GM21529 (cell line): ENCODE measurements around the gene MSANTD3.
A peak's percentile ranks its signal among the peaks of the same experiment; 100 is the strongest.
"Not testable (repeated sequence)": the region's sequence is repeated elsewhere in the genome, so short reads cannot be mapped to it uniquely, and the experiment has no call there.

Experiments
- ATAC-seq: cut with Tn5 transposase; IDR thresholded peaks from one replicate; pipeline ENCODE4 v1.9.1; 2021; ENCODE audit not compliant: unreplicated experiment

The MSANTD3 gene

DNA sequence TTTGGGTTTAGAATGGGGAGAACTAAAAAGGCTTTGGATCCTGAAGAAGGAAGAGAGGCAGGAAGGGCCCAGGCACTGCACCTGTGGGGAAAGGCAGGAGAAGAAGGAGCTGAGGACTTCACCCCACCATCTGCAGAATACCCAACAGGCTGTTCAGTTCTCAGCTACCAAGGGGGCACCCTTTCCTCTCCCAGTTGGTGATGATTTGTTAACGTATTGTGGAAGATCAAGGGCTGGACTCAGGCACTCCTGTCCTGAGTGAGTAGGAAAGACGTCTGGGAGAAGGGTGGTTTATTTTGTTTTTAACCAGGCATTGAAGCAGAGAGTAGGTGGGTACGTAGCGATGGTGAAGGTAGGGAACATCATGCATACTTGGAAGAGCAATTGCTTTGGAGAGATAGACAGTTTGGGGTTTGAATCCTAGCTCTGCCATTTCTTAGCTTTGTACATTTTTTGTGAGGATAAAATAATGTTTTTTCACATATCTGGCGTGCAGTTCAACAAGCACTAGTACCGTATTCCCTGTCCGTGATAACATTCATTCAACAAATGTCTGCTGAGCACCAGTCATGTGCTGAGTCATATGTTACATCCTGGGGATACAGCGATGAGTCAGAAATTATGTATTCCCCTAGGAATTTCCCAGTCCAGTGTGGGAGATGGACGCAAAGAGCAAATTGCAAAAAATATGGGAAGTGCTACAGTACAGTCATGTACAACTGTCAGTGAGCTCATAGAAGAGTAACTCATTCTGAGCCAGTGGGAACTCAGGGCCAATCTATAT lies 2.1 kb downstream of the MSANTD3 start:
- no peak for ATAC-seq

DNA sequence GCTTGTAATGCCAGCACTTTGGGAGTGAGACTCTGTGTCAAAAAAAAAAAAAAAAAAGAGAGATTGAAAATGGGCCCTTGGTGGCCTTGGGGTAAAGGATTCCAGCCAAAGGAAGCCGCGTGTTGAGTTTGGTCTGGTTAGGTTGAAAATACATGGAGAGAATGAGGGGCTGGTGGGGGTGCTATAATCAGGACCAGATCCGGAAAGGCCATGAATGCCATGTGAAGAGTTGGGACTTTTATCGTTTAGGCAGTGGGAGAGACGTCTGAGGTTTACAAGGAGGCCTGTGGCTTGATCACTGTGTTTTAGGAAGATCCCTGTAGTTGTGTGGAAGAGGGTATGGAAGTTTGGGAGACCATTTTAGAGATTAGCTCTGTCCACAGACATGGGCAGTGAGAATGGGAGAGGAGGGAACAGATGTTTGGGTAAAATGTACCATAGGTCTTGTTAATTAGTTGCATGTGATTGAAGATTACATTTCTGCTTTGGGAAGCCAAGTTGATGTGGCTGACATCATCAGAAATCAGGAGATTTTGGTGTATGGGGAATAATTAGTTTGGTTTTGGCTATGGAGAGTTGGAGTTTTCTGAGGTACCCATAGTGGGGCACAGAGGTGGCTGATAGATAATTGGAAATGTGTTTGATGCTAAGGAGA lies 3.5 kb downstream of the MSANTD3 start:
- ATAC-seq: no peak

- no peak for ATAC-seq
Observed at GRCh38 chr9:100431886-100432285, 4.9 kb downstream of the MSANTD3 start.

DNA sequence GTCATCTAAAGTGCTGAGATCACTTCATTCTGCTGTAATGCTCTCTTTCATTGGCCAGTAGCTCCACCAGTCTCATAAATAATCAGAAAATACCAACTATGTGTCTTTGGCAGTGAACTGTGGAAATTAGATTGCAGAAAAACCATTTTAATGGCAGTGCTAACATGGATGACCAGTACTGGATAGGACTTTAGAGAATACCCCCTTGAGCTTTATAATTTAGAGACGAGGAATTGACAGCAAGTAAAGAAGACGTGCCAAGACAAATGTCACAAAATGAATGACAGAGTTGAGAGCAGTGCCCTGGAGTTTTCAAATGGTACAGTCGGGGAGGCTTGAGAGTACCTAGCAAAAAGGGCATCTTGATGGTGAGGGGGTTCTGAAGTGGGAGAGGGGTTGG lies 5.8 kb downstream of the MSANTD3 start:
- no peak for ATAC-seq

- no peak for ATAC-seq
Observed at GRCh38 chr9:100436571-100436970, 9.6 kb downstream of the MSANTD3 start.

- peak; percentile 85 for ATAC-seq
Observed at GRCh38 chr9:100437860-100438805, 11.2 kb downstream of the MSANTD3 start.

DNA sequence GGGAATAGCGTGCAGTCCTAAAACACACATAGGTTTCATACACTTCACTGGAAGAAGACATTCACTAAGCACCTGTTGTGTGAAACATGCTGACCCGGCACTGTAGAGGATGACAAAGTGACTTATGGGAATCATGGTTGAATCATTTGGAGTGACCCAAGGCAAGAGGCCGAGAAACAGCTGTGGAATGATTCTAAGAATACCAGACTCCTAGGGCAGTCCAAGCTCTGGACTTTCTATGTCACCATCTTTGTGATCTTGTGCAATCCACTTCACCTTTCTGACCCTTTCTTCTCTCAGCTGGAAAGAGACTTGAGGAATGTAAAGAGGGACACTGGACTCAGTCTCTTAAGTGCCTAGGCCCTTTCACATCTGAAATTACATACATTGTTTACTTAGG lies 13.1 kb downstream of the MSANTD3 start:
- ATAC-seq: no peak

- ATAC-seq: not testable (repeated sequence)
Observed at GRCh38 chr9:100440487-100440886, 13.5 kb downstream of the MSANTD3 start.

DNA sequence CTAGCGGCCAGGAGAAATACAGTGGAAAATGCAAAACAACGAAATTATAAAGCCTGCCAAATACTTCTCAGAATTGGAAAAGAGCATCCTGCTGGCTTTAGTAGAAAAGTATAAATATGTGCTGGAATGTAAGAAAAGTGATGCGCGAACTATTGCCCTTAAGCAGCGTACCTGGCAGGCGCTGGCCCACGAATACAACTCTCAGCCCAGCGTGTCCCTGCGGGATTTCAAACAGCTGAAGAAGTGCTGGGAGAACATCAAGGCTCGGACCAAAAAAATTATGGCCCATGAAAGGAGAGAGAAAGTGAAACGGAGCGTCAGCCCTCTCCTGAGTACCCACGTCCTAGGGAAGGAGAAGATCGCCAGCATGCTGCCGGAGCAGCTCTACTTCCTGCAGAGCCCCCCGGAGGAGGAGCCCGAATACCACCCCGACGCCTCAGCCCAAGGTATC lies 15.0 kb downstream of the MSANTD3 start:
- ATAC-seq: no peak

GRCh38 chr9:100443781-100444768 lies 17.1 kb downstream of the MSANTD3 start:
- no peak for ATAC-seq

DNA sequence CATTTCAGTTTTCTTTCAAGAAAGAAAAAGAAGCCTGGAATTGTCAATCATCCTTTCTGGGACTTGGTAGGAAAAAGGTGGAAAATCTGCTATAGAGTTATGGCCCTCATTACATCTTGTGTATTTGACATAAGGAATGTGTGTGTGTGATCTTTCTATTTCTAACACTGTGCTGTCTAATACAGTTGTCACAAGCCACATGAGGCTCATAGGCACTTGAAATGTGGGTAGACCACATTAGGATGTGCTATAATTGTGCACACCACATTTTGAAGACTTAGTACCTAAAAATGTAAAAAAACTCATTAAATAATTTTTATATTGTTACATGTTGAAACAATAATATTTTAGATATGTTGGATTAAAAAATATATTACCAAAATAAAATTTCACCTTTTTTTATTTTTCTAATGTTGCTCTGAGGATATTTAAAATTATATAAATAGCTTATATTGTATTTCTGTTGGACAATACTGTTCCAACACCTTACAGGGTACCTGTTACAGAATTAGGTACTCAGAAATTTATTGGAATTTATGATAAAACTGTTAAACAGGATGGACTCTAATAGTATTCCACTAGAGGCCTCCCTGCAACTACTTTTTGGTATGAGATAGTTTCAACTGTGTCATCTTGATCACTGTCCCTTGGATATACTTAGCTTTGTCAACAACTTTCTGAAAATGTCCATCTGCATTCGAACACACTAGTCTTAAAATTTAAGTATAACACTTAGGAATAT lies 18.4 kb downstream of the MSANTD3 start:
- no peak for ATAC-seq

DNA sequence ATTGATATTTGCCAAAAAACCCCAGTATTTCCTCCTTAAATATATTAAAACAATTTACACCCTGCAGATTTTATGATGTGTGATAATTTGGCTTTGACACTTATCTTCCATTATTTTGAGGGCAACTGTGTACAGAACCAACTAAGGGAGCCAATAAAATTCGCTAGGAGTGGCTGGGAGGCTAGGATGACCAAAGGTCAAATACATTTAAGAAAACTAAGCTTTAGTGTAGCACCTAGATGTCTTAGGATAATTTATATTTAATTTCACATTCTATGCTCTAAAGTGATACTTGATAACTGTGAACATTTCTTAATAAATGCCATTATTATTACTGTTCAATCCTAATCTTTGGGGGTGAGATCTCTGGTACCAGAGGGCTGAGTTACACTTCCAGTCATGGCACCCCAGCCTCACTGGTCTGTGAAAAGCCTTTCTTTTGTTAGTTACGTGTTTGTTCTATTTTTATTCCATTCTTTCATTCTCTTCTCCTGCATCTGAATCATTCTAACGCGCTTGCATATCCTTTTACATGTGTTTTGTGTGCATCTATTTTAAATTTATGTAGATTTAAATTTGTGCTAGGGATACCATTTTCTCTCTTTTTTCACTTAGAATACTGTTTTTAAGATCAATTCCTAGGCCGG lies 19.1 kb downstream of the MSANTD3 start:
- no peak for ATAC-seq

DNA sequence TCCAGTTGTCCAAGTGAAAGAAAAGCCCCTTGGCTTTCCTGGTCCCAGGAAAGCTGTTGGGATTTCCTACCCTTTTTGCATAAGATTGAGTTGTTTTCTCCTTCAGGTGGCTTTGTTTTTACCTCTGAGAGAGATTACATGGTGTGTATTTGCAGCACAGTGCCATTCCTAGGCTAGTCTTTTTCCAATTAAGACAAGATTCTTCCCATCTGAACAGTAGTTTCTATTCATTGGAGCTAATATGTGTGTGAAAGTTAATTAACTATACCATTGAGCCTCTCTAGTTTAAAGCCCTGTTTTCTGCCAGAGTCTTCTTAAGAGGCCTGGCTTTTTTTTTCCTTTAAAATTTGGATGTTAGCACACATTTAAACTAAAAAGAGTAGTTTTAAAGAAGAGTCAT lies 20.1 kb downstream of the MSANTD3 start:
- no peak for ATAC-seq

GRCh38 chr9:100448266-100448665 lies 21.3 kb downstream of the MSANTD3 start:
- ATAC-seq: no peak

DNA sequence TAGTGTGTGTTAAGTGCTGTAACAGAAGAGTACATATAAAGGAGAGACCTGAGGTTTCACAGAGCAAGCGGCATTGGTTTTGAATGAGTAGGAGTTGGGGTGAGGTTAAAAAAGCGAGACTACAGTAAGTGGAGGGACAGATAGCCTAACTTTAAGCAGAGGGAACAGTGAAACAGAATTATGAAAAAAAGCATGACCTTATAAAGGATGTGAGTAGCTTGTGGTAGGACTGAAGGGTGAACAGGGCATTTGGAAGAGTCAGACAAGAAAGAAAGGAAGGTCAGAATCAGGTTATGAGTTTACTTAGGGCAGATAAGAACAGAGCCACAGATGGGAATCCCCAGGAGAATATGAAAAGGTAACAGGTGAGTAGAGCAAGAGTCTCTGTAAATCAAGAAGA lies 22.5 kb downstream of the MSANTD3 start:
- ATAC-seq: peak; percentile 60

GRCh38 chr9:100452894-100453293 lies 26.0 kb downstream of the MSANTD3 start:
- no peak for ATAC-seq

GRCh38 chr9:100455470-100455869 lies 28.5 kb downstream of the MSANTD3 start:
- no peak for ATAC-seq

GRCh38 chr9:100457517-100457916 lies 30.6 kb downstream of the MSANTD3 start:
- ATAC-seq: no peak

DNA sequence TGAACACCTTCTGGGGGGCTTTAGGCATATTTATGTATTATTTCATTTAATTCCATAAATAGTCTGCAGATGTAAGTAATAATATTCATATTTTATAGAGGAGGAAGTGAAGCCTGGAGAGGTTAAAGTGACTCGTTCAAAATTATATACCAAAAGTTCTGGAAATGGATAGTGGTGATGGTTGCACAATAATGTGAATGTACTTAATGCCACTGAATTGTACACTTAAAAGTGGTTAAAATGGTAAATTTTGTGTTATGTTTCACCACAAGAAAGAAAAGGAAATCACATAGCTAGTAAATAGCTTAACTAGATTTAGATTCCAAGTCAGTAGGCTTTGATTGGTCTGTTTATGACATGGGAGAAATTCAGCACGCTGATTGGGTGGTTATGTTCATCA lies 33.0 kb downstream of the MSANTD3 start:
- ATAC-seq: no peak
